Measurements from ENCODE around the gene GMIP.
A peak's percentile ranks its signal among the peaks of the same experiment; 100 is the strongest.

The GMIP gene

DNA sequence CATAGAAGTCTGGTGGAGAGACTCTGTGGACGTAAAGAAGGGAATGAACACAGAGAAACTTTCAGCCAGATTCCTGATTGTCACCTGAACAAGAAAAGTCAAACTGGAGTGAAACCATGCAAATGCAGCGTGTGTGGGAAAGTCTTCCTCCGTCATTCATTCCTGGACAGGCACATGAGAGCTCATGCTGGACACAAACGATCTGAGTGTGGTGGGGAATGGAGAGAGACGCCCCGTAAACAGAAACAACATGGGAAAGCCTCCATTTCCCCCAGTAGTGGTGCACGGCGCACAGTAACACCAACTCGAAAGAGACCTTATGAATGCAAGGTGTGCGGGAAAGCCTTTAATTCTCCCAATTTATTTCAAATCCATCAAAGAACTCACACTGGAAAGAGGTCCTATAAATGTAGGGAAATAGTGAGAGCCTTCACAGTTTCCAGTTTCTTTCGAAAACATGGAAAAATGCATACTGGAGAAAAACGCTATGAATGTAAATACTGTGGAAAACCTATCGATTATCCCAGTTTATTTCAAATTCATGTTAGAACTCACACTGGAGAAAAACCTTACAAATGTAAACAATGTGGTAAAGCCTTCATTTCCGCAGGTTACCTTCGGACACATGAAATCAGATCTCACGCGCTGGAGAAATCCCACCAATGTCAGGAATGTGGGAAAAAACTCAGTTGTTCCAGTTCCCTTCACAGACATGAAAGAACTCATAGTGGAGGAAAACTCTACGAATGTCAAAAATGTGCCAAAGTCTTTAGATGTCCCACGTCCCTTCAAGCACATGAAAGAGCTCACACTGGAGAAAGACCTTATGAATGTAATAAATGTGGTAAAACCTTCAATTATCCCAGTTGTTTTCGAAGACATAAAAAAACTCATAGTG is 36.0 kb upstream of the GMIP start:
- DNase-seq (ENCODE audit: extremely low read depth, insufficient read length) = no peak
- peaks cover 11% of the 10 kb centered on the region for H3K36me3 ChIP-seq (ENCODE audit: control insufficient read depth, insufficient read depth, low read length)
- no peak for TF ChIP-seq CTCF (IDR thresholded peaks at IDR 0.05; ENCODE audit: insufficient read depth, low read length, poor library complexity, severe bottlenecking)
- no peak overlapping the region for H3K4me3 ChIP-seq (replicated peaks; ENCODE audit: low read depth, low read length)
- H3K27me3 ChIP-seq (replicated peaks; ENCODE audit: control insufficient read depth, insufficient read depth, low read length) = no peaks in the 10 kb centered on the region

GRCh38 chr19:19677579-19677978 is 34.1 kb upstream of the GMIP start:
- H3K4me3 ChIP-seq (replicated peaks; ENCODE audit: low read depth, low read length) = no peak overlapping the region
- peaks cover 13% of the 10 kb centered on the region for H3K36me3 ChIP-seq (ENCODE audit: control insufficient read depth, insufficient read depth, low read length)
- no peak for TF ChIP-seq CTCF (IDR thresholded peaks at IDR 0.05; ENCODE audit: insufficient read depth, low read length, poor library complexity, severe bottlenecking)
- H3K27me3 ChIP-seq (replicated peaks; ENCODE audit: control insufficient read depth, insufficient read depth, low read length) = no peaks in the 10 kb centered on the region
- no peak for DNase-seq (ENCODE audit: extremely low read depth, insufficient read length)

GRCh38 chr19:19674315-19674714 is 30.9 kb upstream of the GMIP start:
- no peaks in the 10 kb centered on the region for H3K27me3 ChIP-seq (replicated peaks; ENCODE audit: control insufficient read depth, insufficient read depth, low read length)
- H3K4me3 ChIP-seq (replicated peaks; ENCODE audit: low read depth, low read length) = no peak overlapping the region
- TF ChIP-seq CTCF (IDR thresholded peaks at IDR 0.05; ENCODE audit: insufficient read depth, low read length, poor library complexity, severe bottlenecking) = no peak
- DNase-seq (ENCODE audit: extremely low read depth, insufficient read length) = no peak
- H3K36me3 ChIP-seq (ENCODE audit: control insufficient read depth, insufficient read depth, low read length) = peaks cover 13% of the 10 kb centered on the region

DNA sequence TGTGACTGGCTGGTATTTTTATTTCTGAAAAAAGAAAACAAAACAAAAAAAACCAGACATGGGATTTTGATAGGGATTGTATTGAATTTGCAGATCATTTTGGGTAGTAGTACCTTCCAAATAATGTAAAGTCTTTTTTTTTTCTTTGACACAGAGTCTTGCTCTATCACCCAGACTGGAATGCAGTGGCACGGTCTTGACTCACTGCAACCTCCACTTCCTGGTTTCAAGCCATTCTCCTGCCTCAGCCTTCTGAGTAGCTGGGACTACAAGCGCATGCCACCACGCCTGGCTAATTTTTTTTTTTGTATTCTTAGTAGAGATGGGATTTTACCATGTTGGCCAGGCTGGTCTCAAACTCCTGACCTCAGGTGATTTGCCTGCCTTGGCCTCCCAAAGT is 29.4 kb upstream of the GMIP start:
- DNase-seq (ENCODE audit: extremely low read depth, insufficient read length) = no peak
- Histone ChIP-seq H3K27me3 (replicated peaks; ENCODE audit: control insufficient read depth, insufficient read depth, low read length) (no peaks in the 10 kb centered on the region), H3K4me3 (replicated peaks; ENCODE audit: low read depth, low read length) (no peak overlapping the region), H3K36me3 (ENCODE audit: control insufficient read depth, insufficient read depth, low read length) (peaks cover 7% of the 10 kb centered on the region)
- no peak for TF ChIP-seq CTCF (IDR thresholded peaks at IDR 0.05; ENCODE audit: insufficient read depth, low read length, poor library complexity, severe bottlenecking)

DNA sequence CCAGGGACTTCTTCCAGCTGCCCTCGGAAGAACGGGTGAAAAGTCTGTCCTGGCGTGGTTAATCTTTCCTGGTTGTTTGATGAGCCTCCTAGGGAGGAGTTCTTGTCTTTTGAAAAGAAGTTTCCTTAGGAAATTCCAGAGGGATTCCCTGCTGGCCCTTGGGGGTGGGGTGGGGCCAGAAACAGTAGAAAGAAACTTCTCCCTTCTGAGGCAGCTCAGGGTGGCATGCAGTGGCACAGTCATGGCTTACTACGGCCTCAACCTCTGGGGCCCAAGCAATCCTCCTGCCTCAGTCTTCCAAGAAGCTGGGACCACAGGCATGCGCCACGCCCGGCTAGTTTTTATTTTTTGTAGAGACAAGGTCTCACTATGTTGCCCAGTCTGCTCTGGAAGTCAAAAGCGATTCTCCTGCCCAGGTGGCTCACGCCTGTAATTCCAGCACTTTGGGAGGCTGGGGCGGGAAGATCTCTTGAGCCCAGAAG is 26.7 kb upstream of the GMIP start:
- no peak for TF ChIP-seq CTCF (IDR thresholded peaks at IDR 0.05; ENCODE audit: insufficient read depth, low read length, poor library complexity, severe bottlenecking)
- Histone ChIP-seq H3K36me3 (ENCODE audit: control insufficient read depth, insufficient read depth, low read length) (peaks cover 2% of the 10 kb centered on the region; the same call in 1 of the 2 replicates), H3K4me3 (replicated peaks; ENCODE audit: low read depth, low read length) (peak overlapping the region; percentile 93), H3K27me3 (replicated peaks; ENCODE audit: control insufficient read depth, insufficient read depth, low read length) (no peaks in the 10 kb centered on the region)
- no peak for DNase-seq (ENCODE audit: extremely low read depth, insufficient read length)

Measured in GM06990 (cell line).